NCI-H128 (cell line): ENCODE results near the gene CABP4.
A peak's percentile ranks its signal among the peaks of the same experiment; 100 is the strongest.

Experiments
- DNase-seq: peaks from one replicate; lab custom pipeline; 2025; ENCODE audit not compliant: unreplicated experiment; lab: John Stamatoyannopoulos, UW

Gene CABP4

GRCh38 chr11:67494371-67495233, 39.4 kb downstream of the CABP4 start:
- no peak for DNase-seq

DNA sequence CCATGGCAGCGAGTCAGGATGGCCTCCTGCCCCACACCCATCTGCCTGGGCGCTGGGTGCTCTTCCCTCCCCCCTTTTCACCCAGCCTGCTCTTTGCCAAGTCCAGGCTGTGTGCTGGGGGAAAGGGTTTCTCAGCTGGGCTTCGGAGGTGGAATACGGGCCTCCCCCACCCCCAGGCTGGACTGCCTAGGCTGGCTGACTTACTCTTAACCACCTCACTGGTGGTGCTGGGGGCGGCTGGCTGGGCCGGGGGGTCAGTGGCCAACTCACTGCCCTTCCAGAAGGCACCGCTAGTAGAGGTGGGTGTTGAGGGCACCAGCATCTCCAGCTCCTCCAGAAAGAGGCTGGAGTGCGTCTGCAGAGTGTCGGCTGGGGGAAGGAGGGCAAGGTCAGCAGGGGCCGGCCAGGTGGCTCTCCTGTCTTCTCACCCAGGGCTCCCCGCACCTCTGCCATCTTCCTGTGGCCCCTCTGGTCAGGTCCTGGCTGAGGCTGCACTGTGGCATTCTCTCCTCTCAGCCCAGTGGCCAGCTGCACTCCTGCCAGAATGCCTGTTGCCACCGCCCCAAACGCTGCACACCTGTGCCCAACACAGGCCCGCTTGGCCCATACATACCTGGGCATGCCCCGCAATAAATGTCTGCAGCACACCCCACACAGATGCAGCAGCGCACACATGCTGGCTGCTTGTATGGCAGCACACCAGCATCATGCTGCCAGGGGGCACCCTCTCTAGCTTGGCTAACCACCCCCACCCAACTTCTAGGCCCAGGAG, 40.3 kb downstream of the CABP4 start:
- DNase-seq = no peak

DNA sequence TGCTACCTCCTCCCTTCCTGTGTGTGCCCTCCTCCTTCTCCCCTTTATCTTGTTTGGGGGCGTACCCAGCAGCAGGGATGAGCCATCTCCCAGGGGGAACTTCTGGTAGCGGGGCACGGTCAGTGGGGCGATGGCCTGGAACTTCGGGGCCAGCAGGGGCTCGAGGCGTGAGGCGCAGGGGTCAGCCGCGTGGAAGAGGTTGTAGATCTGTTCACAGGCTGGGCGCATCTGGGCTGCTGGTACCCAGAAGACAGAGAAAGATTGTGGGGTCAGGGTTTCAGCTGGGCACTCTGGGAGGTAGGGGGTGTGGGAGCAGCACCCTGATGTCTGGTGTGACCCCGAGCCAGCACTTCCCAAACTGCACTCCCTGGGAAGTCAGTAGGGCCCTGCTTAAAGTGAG, 41.0 kb downstream of the CABP4 start:
- DNase-seq = no peak

DNA sequence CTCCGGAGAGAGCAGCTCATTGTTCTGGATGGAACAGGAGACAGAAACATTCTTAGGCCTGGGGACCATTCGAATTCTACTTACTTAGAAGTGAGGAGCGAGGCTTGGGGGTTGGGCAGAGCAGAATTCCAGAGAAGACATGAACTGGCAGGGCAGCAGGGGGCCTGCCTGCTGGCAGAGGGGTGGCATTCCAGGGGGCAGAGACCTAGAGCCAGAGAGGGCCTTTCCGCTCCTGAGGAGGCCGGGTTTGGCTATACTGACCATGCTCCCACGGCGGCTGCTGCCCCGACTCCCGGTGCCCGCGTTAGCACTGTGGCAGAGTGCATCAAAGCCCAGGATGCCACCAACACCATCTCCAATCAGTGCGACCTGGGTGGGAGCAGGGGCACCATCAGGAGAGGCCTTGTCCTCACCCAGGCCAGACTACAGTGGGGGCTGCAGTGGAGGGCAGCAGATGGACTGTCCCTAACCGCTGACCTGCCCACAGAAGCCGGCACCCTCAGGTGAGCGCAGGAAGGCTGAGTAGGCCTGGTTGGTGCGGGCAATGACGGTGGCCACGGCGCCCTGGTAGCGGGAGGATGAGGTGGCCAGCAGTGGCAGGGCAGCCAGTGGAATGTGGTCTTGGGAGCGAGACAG, 42.6 kb downstream of the CABP4 start:
- no peak for DNase-seq

DNA sequence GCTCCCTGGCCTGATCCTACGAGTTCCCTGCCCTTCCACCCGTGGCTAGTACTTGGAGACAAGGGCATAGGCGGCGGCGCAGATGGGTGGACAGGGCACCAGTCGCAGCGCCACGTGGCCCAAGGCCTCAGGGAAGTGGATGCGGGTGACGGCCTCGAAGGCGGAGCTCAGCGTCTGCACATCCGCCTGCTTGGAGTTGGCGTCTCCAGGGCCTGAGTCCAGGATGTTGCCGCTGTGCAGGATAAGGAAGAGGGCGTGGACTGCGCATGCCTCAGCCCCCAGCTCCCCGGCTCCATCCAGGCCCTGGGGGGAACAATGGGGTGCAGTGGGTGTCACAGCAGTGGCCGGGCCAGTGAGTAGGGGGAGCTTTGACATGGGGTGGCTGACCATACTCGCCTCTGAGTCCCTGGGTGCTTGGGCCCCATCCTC, 43.4 kb downstream of the CABP4 start:
- no peak for DNase-seq

DNA sequence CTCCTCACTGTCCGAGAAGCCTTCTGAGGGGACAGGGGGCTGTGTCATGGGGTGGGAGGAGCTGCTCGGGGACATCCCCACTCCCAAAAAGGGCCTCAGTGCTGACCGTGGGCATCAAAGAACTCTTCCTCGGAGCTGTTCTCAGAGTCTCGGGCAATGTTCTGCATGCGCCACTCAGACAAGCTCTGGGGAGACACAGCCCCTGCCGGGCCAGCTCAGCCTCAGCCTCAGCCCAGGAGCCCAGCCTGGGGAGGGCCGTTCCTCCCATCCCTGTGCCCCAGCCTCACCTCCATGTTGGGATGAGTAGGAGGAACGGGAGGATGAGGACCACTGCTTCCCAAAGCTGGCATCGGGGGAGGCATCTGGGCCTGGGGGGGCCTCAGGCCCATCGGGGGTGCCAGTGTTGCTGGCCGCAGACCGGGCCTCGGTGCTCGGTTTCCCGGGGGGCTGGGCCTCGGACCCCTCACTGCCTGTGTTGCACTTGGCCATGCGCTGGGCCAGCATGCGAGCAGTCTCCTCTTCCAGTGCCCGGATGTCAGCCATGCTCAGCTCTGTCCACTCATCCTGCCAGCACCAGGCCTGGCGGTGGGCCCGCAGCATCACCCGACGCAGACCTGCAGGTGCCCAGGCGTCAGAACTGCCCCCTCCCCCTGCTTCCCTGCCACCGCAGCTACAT, 44.8 kb downstream of the CABP4 start:
- DNase-seq = no peak

- DNase-seq = no peak
Observed at GRCh38 chr11:67500484-67500821, 45.3 kb downstream of the CABP4 start.

- no peak for DNase-seq
Observed at GRCh38 chr11:67500831-67501715, 45.9 kb downstream of the CABP4 start.

DNA sequence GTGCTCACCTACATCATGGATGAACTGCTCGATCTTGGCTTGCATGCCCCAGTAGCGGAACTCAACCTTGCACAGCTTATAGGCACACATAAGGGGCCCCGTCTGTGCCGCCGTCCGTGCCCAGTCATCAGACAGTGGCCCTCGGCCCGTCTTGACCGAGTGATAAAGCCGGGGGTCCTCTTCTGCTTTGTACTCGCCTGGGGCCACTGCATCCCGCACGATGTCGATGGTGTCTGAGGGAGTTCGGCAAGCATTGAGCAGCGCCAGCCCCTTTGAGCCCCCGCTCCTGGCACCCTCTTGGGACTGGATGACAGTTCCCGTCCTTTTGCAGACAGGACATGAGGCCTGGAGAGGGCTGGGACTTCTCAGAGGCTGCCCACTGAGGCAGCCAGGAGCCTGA, 46.7 kb downstream of the CABP4 start:
- DNase-seq = no peak

DNA sequence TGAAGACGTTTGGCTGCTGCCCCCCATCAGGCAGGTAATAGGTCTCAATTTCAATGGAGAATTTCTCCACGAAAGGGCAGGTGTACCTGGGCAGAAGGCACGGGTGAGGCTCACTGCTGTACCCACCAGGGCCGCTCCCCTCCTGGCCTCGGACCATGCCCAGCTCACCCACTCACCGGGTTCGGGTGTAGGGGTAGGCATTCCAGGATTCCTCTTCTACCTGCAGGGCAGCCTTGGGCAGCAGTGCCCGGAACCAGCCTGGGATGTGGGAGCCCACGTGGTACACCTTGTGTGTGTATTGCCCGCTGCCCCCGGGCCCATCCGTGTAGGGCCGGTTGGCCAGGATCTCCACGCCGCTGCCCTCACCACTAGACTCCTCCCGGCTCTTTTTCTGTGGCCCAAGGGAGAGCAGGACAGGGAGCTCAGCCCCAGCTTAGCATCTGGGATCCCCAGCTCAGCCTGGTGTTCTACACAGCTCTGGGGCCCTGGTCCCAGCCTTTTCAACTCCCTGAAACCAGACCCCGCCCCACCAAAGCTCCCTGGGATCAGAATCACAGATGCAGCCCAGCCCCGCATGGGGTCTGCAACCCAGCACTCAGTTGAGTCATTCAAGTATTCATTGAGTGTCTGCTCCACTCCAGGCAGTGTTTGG, 47.3 kb downstream of the CABP4 start:
- DNase-seq = no peak

- DNase-seq = no peak
Observed at GRCh38 chr11:67503119-67504004, 48.2 kb downstream of the CABP4 start.

DNA sequence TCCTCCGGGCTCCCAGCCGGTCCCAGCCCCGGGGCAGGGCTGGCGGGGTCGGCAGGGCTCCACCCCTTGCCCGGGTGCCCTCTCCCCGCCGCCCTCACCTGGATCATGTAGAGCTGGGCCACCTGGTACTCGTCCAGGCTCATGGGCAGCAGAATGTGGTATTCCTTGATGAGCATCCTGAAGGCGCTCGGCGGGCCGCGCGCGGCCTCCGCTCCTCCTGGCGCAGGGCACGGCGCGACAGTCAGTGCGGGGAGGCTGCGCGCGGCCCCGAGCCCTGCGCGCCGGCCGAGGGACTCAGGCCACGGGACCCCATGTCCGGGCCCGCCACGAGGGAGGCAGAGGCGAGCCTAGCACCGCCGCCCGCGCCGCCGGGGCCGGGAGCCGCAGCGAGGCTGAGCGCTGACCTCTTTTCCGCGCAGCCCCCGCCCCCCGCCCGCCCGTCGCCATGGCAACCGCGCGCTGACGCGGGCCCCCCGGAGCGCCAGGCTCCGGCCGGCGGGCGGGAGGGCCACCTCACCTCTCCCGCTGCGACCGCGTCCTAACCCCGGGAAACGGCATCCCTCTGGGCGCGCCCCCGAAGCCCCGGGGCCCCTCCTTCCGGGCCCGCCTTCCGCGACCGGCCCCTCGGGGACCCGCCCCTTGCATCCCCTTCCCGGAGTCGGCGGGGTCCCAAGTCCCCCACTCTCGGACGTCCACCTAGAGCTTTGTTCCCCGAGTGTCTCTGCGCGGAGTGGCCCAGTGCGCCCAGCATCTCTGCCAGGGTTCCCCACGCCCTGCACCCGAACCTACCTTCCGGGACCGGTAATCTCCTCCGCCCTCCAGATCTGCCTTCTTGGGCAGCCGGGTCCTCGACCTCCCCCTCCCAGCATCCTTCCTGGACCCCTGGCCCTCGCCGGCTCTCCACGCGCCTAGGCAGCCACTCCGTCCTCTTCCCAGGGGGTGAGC, 49.1 kb downstream of the CABP4 start:
- no peak for DNase-seq

- peak; percentile 9 for DNase-seq
Observed at GRCh38 chr11:67504950-67505581, 49.9 kb downstream of the CABP4 start, which contains the start of gene PITPNM1. TSS of gene PITPNM1 (minus strand) at chr11:67505363. CDS start at chr11:67504180, 1,183 bp downstream.

- peak; percentile 75 for DNase-seq
Observed at GRCh38 chr11:67505605-67506396, 50.6 kb downstream of the CABP4 start.

DNA sequence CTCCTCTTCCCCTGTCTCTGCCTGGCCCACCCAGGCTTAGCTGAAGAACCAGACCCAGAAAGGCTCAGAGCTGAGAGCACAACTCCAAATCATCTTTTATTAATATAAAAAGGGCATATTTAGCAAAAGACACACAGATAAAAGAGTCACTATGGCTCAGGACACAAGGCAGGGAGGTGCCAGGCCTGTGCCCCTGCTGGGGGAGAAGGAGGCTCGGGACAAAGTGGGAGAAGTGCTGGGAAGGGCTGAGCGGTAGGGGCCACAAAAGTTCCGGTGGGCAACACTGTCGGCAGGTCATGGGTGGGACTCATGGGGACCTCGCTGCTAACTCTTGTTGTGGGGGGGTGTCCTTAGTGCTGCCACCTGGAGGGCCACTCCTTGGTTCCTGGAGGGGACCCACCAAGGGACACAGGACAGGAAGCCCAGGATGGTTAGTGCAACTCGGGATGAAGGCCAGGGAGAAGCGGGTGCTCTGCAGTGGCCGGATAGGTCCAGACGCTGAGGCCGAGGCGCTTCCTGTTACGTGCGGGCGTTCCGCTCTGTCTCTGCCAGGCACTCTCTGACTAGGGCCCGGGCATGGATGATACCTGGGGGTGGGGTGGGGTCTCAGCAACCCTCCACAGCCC, 51.4 kb downstream of the CABP4 start:
- DNase-seq = no peak
